Ascending aorta (tissue), 2 donors: ENCODE measurements around the gene HHLA2. TPM values are rescaled to one million over a fixed set of nuclear protein-coding genes. Genes with fewer than 3 reads are reported as not detected.

ENCODE experiments used
- DNase-seq, 2 donors: peaks; one replicate each; pipeline ENCODE4 v3.0.0-alpha.2; 2019; ENCODE audit warnings: low spot score in 2 of 2
- H3K27ac ChIP-seq, 2 donors: fragments of 200-600 bp; sonication (generic); one replicate each; pipeline ENCODE4 v1.5.1; 2016 to 2017; ENCODE audit warnings: mild to moderate bottlenecking in 1 of 2
- H3K27me3 ChIP-seq: fragments of 200-600 bp; sonication (generic); one replicate; pipeline ENCODE4 v1.5.1; 2017
- H3K36me3 ChIP-seq, 2 donors: fragments of 200-600 bp; sonication (generic); one replicate each; pipeline ENCODE4 v1.5.1; 2016
- H3K4me1 ChIP-seq, 2 donors: fragments of 200-600 bp; sonication (generic); one replicate each; pipeline ENCODE4 v1.5.1; 2016 to 2017; ENCODE audit warnings: mild to moderate bottlenecking in 1 of 2
- H3K4me3 ChIP-seq, 2 donors: fragments of 200-600 bp; sonication (generic); one replicate each; pipeline ENCODE4 v1.5.1; 2016 to 2017; ENCODE audit warnings: mild to moderate bottlenecking in 1 of 2
- H3K9me3 ChIP-seq, 2 donors: fragments of 200-600 bp; sonication (generic); one replicate each; pipeline ENCODE4 v1.5.1; 2016
- CTCF ChIP-seq, 3 experiments: fragments of 200-600 bp in 2 of 3; fragments of 450-650 bp in 1 of 3; sonication (generic) in 2 of 3; IDR thresholded peaks; one replicate each; pipeline ENCODE4 v1.5.1; 2016 to 2019; ENCODE audit warnings: antibody characterized with exemption in 3 of 3, mild to moderate bottlenecking in 1 of 3, moderate library complexity in 1 of 3
- intact Hi-C: fragments of 100-400 bp; cut with DNase I; formaldehyde crosslinking; loops from one replicate; pipeline ENCODE4 v1.15.1; 2023
- total RNA-seq: library from RNA; depleted of rRNA; stranded (reverse); fragments of >200 nt; gene quantifications from one replicate; pipeline ENCODE4 v1.1.0, GENCODE V29; 2016

Gene HHLA2
- total RNA-seq, 1 donor from 2014 or later = not detected

GRCh38 chr3:108391917-108392593, 95.7 kb downstream of the HHLA2 start:
- intact Hi-C loops = no loop called here
- H3K4me3 ChIP-seq = no peak overlapping the region
- no peak for TF ChIP-seq CTCF (IDR thresholded peaks at IDR 0.05)
- H3K4me1 ChIP-seq = no peaks in the 10 kb centered on the region
- no peak for DNase-seq
- H3K9me3 ChIP-seq = no peaks in the 10 kb centered on the region
- H3K36me3 ChIP-seq = no peaks in the 10 kb centered on the region
- H3K27ac ChIP-seq = no peak overlapping the region
- no peaks in the 10 kb centered on the region for H3K27me3 ChIP-seq

- no peaks in the 10 kb centered on the region for H3K9me3 ChIP-seq
- intact Hi-C loops = no loop called here
- no peaks in the 10 kb centered on the region for H3K36me3 ChIP-seq
- no peaks in the 10 kb centered on the region for H3K4me1 ChIP-seq
- TF ChIP-seq CTCF (IDR thresholded peaks at IDR 0.05) = no peak
- H3K4me3 ChIP-seq = no peak overlapping the region
- no peak for DNase-seq
- H3K27me3 ChIP-seq = no peaks in the 10 kb centered on the region
- no peak overlapping the region for H3K27ac ChIP-seq
Observed at GRCh38 chr3:108393128-108393900, 97.0 kb downstream of the HHLA2 start.

- intact Hi-C loops = no loop called here
- no peaks in the 10 kb centered on the region for H3K9me3 ChIP-seq
- no peaks in the 10 kb centered on the region for H3K27me3 ChIP-seq
- H3K36me3 ChIP-seq = no peaks in the 10 kb centered on the region
- no peak overlapping the region for H3K4me3 ChIP-seq
- DNase-seq = no peak
- no peaks in the 10 kb centered on the region for H3K4me1 ChIP-seq
- no peak for TF ChIP-seq CTCF (IDR thresholded peaks at IDR 0.05)
- no peak overlapping the region for H3K27ac ChIP-seq
Observed at GRCh38 chr3:108394016-108394415, 97.7 kb downstream of the HHLA2 start.

- H3K36me3 ChIP-seq = no peaks in the 10 kb centered on the region
- H3K4me1 ChIP-seq = no peaks in the 10 kb centered on the region
- no peak for TF ChIP-seq CTCF (IDR thresholded peaks at IDR 0.05)
- no peak for DNase-seq
- H3K27me3 ChIP-seq = no peaks in the 10 kb centered on the region
- intact Hi-C loops = no loop called here
- no peak overlapping the region for H3K4me3 ChIP-seq
- H3K27ac ChIP-seq = no peak overlapping the region
- no peaks in the 10 kb centered on the region for H3K9me3 ChIP-seq
Observed at GRCh38 chr3:108394563-108394962, 98.2 kb downstream of the HHLA2 start.

GRCh38 chr3:108396336-108396735, 100.0 kb downstream of the HHLA2 start:
- H3K9me3 ChIP-seq = no peaks in the 10 kb centered on the region
- H3K27me3 ChIP-seq = no peaks in the 10 kb centered on the region
- no peaks in the 10 kb centered on the region for H3K4me1 ChIP-seq
- no peak for DNase-seq
- H3K27ac ChIP-seq = no peak overlapping the region
- TF ChIP-seq CTCF (IDR thresholded peaks at IDR 0.05) = no peak
- H3K36me3 ChIP-seq = no peaks in the 10 kb centered on the region
- H3K4me3 ChIP-seq = no peak overlapping the region
- intact Hi-C loops = no loop called here
